Uterus (tissue), 2 donors: ENCODE measurements around the gene CHRNA9.

ENCODE experiments used
- CTCF ChIP-seq, 4 experiments: fragments of 200-600 bp in 2 of 4; fragments of 450-650 bp in 2 of 4; sonication (generic) in 2 of 4; IDR thresholded peaks; one replicate each; pipeline ENCODE4 v1.5.1; 2016 to 2019; ENCODE audit warnings: antibody characterized with exemption in 4 of 4, mild to moderate bottlenecking in 2 of 4, moderate library complexity in 1 of 4
- POLR2A ChIP-seq, 2 donors: fragments of 450-650 bp; IDR thresholded peaks; one replicate each; pipeline ENCODE4 v1.6.1; 2016; ENCODE audit warnings: antibody characterized with exemption in 2 of 2, mild to moderate bottlenecking in 1 of 2, moderate library complexity in 1 of 2

GRCh38 chr4:40331101-40331745 is 3.9 kb upstream of the CHRNA9 start:
- TF ChIP-seq CTCF (IDR thresholded peaks at IDR 0.05) (no peak), POLR2A (IDR thresholded peaks at IDR 0.05) (no peak)
